Psoas muscle (tissue), 8 donors: Measurements from ENCODE around the gene TMEM231. TPM values are rescaled to one million over a fixed set of nuclear protein-coding genes. Genes with fewer than 3 reads are reported as not detected.

Experiments used
- ATAC-seq, 4 donors: fragments of 200-7000 bp; cut with Tn5 transposase; one replicate each; pipeline ENCODE4 v1.9.1; 2020; ENCODE audit warnings: moderate library complexity in 3 of 4, mild to moderate bottlenecking in 2 of 4
- DNase-seq, 2 donors: peaks; one replicate each; pipeline ENCODE4 v3.0.0-alpha.2; 2020
- H3K27ac ChIP-seq: fragments of 200-600 bp; one replicate; pipeline ENCODE4 v1.8.0; 2022
- H3K27me3 ChIP-seq, 3 donors: fragments of 200-600 bp in 1 of 3; one replicate each; pipeline versions ENCODE4 v1.6.1 to v1.8.0; 2013 to 2022; ENCODE audit warnings: low read length in 2 of 3, mild to moderate bottlenecking in 2 of 3, moderate library complexity in 1 of 3; ENCODE audit not compliant: insufficient read depth in 3 of 3
- H3K36me3 ChIP-seq, 2 donors: fragments of 200-600 bp in 1 of 2; one replicate each; pipeline versions ENCODE4 v1.6.1 to v1.8.0; 2013 to 2022; ENCODE audit warnings: low read depth in 1 of 2, mild to moderate bottlenecking in 1 of 2, moderate library complexity in 1 of 2; ENCODE audit not compliant: insufficient read depth in 1 of 2
- H3K4me1 ChIP-seq: fragments of 200-600 bp; one replicate; pipeline ENCODE4 v1.8.0; 2022
- H3K4me3 ChIP-seq: fragments of 200-600 bp; one replicate; pipeline ENCODE4 v1.8.0; 2022; ENCODE audit warnings: mild to moderate bottlenecking
- H3K9me3 ChIP-seq: fragments of 200-600 bp; one replicate; pipeline ENCODE4 v1.8.0; 2022
- WGBS, 3 donors: extraction: QIAGEN DNeasy Blood & Tissue Kit; methylation state at CpG; one replicate each; pipeline versions ENCODE4 v1.1.6 to v1.1.7; 2013; 5-methylcytosine and 5-hydroxymethylcytosine counted together
- intact Hi-C, 2 donors: fragments of 100-400 bp; cut with DNase I; formaldehyde crosslinking; loops; one replicate each; pipeline versions ENCODE4 v1.11.0 to v1.14.2; 2022
- polyA plus RNA-seq, 3 donors: library from polyadenylated mRNA; stranded (reverse); fragments of 200-250 nt; gene quantifications; one replicate each; pipeline ENCODE4 v1.2.3, GENCODE V29; 2013
- total RNA-seq, 4 donors: library from RNA; stranded (reverse); fragmentation: NEBNext Ultra II Directional in 2 of 4; extraction: Animal tissue kit (Norgen Biotek cat#: 25700) in 2 of 4; gene quantifications; one replicate each; pipeline versions ENCODE4 v1.2.1 to v1.2.4, GENCODE V29; 2021 to 2023
- TF ChIP-seq, protein P1 (sequence below): fragments of 200-600 bp; IDR thresholded peaks from one replicate; pipeline ENCODE4 v1.8.0; 2022; ENCODE audit warnings: antibody characterized with exemption
- donor health status: healthy with polysubstance abuse.
- donor health status: DM: no; HTN: no; CAD: no; lungs with moderate emphysema.
- donor health status: Bipolar disorder and iron deficiency.
- donor health status: healthy.
- donor health status: DM: yes; HTN: yes; CAD: no.
- donor health status: DM: no; HTN: no; CAD: no.
- donor health status: DM: no; HTN: no; CAD: no.
- donor health status: DM: yes; HTN: yes; CAD: no.

The TMEM231 gene
- total and polyA plus RNA-seq, 7 donors = 1.8 to 4.2 (median 2.4) TPM

DNA sequence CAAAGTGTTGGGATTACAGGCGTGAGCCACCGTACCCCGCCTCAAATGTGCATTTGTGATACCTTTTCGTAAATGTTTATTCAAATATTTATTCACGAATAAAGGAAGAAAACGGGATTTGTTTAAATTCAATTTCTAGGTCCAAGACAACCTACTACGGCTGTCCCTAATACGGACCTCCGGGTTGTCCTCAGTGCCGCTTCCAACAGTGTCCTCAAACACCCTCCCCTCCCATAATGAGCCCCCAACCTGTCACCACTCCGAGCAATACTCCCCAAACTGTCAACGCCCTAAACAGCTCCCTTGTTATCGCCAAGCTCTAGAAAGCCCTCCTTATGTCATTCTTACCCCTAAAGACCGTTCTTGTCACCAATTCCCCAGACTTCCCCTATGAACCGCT is 9.6 kb upstream of the TMEM231 start:
- WGBS, 3 donors = 19 to 23% (median 19%) methylated on average over 15 of the region's 15 CpGs
- H3K27me3 ChIP-seq = no peaks in the 10 kb centered on the region
- peaks cover 41% of the 10 kb centered on the region for H3K4me1 ChIP-seq
- no peaks in the 10 kb centered on the region for H3K9me3 ChIP-seq
- H3K4me3 ChIP-seq = peak overlapping the region; percentile 99
- H3K36me3 ChIP-seq = peaks cover 8 to 35% of the 10 kb centered on the region in 2 donors
- DNase-seq (no peak), ATAC-seq (peak in 2 of 4 donors; percentile 26 to 34)
- intact Hi-C loops = loop anchor here (2.0 to 5.0 kb wide), 3 partner anchors 48 to 82 kb away; partner anchors contain the start of genes ADAT1 (in 1 of the 2), KARS1 (in 1 of the 2) and TERF2IP (in 1 of the 2)
- TF ChIP-seq, protein P1, sequence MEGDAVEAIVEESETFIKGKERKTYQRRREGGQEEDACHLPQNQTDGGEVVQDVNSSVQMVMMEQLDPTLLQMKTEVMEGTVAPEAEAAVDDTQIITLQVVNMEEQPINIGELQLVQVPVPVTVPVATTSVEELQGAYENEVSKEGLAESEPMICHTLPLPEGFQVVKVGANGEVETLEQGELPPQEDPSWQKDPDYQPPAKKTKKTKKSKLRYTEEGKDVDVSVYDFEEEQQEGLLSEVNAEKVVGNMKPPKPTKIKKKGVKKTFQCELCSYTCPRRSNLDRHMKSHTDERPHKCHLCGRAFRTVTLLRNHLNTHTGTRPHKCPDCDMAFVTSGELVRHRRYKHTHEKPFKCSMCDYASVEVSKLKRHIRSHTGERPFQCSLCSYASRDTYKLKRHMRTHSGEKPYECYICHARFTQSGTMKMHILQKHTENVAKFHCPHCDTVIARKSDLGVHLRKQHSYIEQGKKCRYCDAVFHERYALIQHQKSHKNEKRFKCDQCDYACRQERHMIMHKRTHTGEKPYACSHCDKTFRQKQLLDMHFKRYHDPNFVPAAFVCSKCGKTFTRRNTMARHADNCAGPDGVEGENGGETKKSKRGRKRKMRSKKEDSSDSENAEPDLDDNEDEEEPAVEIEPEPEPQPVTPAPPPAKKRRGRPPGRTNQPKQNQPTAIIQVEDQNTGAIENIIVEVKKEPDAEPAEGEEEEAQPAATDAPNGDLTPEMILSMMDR = no peak
- H3K27ac ChIP-seq = peak overlapping the region; percentile 90

DNA sequence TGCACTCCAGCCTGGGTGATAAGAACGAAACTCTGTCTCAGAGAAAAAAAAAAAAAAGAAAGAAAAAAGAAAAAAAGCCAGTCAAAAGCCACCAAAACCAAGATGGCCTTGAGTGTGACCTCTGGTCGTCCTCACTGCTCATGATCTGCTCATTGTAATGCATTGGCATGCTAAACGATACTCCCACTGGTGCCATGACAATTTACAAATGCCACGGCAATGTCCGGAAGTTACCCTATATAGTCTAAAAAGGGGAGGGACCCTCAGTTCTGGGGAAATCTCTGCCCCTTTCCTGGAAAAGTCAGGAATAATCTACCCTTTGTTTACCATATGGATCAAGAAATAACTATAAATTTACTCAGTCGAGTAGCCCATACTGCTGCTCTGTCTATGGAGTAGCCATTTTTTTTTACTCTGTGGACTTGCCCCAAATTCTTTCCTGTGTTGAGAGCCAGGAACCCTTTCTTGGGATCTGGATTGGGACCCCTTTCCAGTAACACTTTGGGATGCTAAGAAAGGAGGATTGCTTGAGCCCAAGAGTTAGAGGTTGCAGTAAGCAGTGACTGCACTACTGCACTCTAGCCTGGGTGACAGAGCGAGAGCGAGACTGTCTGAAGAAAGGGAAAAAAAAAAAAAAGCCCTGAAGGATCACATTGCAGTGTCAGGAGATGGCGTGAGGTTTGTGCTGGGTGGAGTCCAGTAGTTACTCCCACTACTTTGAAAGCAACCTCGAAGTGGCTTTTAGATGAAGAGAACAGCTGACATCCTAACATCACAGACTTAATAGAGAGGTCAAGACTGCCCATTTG is 3.7 kb upstream of the TMEM231 start:
- intact Hi-C loops = no loop called here
- Histone ChIP-seq H3K27ac (no peak overlapping the region), H3K9me3 (no peaks in the 10 kb centered on the region), H3K27me3 (no peaks in the 10 kb centered on the region), H3K36me3 (no peaks in the 10 kb centered on the region), H3K4me3 (no peak overlapping the region), H3K4me1 (peaks cover 5% of the 10 kb centered on the region)
- WGBS, 3 donors = 29 to 44% (median 29%) methylated on average over 10 of the region's 10 CpGs
- ATAC-seq (no peak), DNase-seq (no peak)
- TF ChIP-seq, protein P1 = no peak

DNA sequence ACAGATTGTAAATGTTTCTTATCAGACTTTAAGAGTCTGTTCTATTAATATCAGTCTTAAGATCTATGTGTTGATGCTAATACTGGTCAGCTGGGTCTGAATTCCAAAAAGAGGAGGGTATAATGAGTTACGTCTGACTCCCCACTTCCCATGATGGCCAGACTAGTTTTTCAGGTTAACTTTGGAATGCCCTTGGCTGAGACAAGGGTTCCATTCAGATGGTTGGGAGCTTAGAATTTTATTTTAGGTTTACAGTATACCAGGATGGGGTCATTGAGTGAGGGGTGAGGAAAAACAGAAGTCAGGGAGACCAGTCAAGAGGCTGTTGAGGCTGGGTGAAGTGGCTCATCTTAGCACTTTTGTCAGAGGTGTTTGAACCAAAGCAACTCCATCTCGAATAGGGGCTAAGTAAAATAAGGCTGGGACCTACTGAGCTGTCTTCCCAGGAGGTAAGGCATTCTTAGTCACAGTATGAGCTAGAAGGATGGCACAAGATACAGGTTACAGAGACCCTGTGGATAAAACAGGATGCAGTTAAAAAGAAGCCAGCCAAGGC is 2.9 kb upstream of the TMEM231 start:
- no peak overlapping the region for H3K4me3 ChIP-seq
- no peaks in the 10 kb centered on the region for H3K9me3 ChIP-seq
- WGBS, 3 donors = 83 to 90% (median 89%) methylated on average over 2 of the region's 2 CpGs
- no peak for ATAC-seq
- no peak overlapping the region for H3K27ac ChIP-seq
- no peak for DNase-seq
- intact Hi-C loops = no loop called here
- H3K4me1 ChIP-seq = peaks cover 5% of the 10 kb centered on the region
- TF ChIP-seq, protein P1 = no peak
- no peaks in the 10 kb centered on the region for H3K27me3 ChIP-seq
- no peaks in the 10 kb centered on the region for H3K36me3 ChIP-seq

DNA sequence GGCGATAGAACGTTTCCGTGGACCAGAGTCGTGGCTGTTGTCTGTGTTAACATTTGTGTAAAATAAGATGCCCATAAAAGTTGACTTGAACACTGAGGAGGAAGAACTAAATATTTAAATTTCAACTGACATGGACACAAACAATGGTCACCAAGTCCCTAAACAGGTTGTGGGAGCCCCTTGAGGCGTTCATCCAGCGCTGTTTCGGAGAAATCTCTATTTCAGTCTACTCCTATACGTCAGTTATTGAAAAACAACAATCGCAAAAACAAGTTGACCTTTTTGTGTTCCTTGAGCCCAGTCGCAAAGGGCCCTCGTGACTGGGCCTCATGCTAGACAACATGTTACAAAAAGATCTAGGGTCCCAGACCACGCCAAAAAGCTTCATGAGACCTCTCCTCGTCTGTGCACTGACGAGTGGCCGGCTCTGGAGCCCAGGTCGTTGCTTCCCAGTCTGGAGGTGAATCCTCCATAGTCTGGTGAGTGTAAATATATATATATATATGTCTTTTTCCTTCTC is 439 bp upstream of the TMEM231 start:
- H3K4me3 ChIP-seq = peak overlapping the region; percentile 80
- TF ChIP-seq, protein P1 = no peak
- H3K27ac ChIP-seq = peak overlapping the region; percentile 66
- intact Hi-C loops = no loop called here
- WGBS, 3 donors = 30 to 36% (median 32%) methylated on average over 16 of the region's 16 CpGs
- H3K9me3 ChIP-seq = no peaks in the 10 kb centered on the region
- peak in 1 of 4 donors; percentile 4 for ATAC-seq
- H3K27me3 ChIP-seq = no peaks in the 10 kb centered on the region
- H3K36me3 ChIP-seq = no peaks in the 10 kb centered on the region
- H3K4me1 ChIP-seq = peaks cover 5% of the 10 kb centered on the region
- no peak for DNase-seq
